T-helper 22 cell (primary cell): ENCODE results near the gene B4GAT1.
A peak's percentile ranks its signal among the peaks of the same experiment; 100 is the strongest.

Source experiments
- DNase-seq: peaks from one replicate; pipeline ENCODE4 v3.0.0-alpha.2; 2020; ENCODE audit warnings: low read depth

Gene B4GAT1

DNA sequence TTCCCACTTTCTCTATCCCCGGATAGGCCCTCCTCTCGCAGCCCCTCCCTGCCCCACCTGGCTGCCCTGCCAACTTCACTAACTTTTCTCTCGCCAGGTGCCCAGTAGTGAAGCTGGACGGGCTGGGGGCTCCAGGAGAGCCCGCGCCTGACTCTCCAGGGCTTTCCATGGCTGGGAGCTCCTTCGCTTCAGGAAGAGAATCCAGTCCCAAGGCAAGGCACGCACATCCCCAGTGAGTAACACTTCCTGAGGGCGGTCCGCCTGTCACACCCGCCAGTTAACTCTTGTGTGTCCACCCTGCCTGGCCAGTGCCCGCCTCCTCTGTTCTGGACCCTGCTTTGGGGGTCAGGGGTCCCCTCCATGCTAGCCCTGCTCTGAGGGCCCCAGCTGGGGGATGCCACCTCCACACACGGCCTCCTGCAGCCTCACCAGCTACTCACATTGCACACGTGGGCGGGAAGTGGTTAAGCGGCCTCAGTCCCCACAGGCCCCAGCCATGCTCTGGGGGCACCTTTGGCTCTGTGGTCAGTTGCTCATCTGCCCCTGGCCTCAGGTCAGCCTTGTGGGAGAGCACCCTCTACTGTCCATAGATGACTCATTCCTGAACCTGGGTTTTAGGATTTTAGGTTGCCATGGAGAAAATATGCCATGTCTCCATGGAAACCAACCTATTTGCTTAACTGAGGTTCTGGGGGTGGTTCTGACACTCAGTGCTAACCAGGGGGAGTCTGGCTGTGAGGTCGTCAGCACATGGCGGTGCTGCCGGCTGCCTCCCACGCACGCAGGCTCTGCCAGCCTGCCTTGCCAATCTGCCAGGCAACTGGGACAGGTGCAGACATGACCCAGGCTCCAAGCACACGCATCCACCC is 11.0 kb downstream of the B4GAT1 start, which contains the start of gene RIN1:
RIN1 (minus strand) TSS at position 201 of the 869 bp plus-strand sequence; CDS start at position 169, 32 bp downstream.
- DNase-seq: no peak

DNA sequence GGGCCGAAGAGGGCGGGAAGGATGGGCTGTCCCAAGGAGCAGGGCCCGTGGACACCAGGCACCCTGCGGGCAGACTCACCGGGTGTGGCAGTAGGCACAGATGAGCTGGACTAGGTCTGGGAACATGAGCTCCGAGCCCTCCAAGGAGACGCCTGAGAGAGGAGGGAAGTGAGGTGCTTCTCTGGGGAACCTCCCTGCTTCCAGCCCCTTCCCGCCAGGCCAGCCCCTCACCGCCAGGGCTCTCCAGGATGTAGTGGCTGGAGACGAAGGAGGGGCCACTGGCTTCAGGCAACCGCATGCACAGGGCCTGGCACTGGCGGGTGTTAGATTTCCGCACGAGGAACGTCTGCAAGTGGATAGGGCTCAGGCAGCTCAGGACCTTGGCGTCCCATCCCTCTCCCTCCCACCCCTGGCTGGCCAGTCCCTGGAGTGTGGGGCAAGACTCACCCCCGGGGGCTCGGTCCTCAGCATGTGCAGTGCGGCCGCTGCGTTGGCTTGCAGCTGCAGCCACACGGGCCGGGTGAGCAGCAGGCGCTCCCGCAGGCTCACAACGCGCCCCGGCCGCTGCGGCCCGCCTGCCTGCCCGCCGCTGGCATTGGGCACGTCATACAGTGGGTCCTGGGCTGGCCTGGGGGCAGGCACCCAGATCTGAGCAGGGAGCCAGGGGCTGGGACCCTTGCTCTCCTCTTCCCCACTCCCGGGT is 11.7 kb downstream of the B4GAT1 start:
- no peak for DNase-seq

DNA sequence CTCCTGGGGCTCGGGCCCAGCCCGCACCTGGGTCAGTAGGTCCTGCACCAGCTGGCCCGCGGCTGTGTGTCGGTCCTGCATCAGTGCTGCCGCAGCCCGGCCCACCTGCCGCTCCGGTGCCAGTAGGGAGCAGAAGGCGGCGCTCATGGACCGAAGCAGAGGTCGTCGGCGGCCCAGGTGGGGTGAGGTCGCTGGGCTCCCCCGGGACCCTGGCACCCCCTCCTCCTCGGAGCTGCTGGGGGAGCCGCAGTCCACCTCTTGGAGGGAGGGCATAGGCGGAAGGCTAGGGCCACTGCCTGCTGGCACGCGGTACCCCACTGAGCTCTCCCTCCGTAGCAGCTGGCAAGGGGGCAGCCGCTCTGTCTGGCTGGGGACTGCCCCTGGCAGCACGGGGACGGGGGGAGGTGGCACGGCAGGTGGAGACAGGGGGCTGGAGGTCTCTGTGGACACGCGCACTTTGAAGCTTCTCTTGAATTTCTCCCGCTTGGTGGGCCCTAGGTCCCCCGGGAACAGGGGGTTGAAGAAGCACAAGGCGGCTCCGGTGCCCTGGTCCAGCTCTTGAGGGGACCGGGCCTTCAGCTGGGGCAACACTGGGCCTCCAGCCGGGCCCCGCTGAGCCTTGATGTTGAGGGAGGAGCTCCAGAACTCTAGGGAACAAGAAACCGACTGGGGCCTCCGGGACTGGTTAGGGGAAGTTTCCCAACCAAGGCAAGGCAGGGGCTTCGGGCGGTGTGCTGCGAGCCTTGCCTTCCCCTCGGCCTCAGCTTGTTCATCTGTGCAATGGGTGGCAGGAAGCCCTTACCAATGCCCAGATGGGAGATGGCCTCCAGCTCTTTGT is 12.6 kb downstream of the B4GAT1 start:
- no peak for DNase-seq

DNA sequence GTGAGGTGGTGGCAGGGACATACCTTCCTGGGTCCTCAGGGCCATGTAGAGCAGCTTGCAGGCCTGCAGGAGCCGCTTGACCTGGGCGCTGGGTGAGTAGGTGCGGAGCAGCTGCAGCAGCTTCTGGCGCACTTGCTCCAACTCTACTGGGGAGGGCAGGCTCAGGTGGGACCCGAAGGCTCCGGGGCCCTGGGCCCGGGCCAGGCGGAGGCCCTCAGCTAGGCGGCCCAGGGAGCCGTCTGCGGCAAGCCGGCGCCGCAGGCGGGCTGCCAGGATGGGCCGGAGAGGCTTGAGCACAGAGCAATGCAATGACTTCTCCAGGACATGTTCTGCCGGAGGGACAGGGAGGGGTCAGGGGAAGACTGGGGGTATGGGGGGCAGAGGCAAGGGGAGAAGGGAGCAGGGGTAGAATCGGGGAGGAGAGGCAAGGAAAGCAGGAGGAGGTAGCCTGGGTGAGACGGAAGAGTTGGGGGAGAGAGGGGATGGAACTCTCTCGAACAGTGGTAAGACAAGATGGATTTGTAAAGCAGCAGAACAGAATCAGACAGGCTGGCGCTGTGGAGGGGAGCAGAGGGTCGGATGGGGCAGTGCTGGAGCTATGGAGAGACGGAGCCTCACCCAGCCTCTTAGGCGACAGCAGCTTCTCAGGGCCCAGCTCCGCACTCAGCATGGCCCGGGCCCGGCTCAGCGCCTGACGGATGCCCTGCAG is 13.4 kb downstream of the B4GAT1 start:
- no peak for DNase-seq

DNA sequence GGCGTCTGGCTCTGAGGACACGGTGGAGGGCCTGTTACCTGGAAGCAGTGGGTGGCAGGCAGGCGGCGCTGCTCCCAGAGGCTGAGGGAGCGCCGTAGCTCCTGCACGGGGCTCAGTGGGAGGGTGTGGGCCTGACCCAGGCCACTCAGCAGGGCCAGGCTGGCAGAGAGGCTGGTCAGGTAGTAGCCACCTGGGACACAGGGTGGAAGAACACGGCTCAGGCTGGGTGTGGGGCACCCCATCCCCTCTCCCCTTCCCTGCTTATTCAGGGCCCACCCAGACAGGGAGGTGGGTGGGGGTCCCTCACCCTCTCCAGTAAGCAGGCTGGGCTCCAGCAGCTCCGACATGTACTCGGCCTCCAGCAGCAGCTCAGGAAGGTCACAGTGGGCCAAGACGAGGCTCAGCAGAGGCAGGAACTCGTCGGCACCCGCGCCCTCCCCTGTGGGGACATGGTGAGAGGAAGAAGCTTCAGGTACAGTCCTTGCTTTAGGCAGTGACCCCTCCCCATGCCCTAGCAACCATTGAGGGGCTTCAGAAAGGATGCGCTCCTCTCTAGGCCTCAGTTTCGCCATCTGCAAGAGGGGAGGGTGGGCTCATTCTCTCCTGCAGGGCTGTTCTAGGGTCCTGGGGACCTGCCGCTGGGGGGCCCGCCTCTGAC is 14.1 kb downstream of the B4GAT1 start:
- no peak for DNase-seq

DNA sequence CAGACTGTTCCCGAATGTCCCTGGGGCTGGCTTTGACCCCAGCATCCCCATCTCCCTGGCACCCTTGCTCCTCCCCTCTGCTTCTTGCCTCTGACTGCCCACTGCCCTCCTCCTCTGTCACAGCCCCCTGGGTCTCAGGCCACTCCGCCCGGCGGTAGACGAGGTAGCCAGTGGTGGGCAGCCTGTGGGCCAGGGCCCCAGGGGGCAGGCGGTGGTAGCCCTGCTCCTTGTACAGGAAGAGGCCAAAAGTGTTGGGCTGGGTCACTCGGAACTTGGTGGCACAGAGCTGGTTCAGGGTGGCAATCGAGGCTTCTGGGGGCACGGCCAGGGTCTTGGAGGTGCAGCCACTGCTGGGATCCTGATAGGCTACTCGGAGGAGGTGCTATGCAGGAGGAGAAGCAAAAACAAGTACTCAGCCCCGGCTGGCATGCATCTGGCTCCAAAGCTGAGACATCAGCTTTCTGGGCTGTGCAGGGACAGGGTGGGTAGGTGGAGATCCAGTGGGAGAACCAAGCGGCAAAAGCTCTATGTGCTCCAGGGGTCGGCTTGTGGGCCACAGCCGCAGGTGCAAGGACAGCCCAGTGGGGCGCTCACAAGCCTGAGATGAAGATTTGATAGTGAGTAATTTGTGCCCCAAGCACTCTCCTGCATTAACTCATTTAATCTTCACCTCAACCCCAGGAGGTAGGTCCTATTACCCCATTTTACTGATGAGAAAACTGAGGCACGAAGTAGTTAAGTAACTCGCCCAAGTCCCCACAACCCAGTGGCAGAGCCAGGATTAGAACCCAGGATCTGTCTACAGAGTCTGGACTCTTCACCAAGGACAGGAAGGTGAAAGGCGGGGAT is 14.8 kb downstream of the B4GAT1 start:
- no peak for DNase-seq

DNA sequence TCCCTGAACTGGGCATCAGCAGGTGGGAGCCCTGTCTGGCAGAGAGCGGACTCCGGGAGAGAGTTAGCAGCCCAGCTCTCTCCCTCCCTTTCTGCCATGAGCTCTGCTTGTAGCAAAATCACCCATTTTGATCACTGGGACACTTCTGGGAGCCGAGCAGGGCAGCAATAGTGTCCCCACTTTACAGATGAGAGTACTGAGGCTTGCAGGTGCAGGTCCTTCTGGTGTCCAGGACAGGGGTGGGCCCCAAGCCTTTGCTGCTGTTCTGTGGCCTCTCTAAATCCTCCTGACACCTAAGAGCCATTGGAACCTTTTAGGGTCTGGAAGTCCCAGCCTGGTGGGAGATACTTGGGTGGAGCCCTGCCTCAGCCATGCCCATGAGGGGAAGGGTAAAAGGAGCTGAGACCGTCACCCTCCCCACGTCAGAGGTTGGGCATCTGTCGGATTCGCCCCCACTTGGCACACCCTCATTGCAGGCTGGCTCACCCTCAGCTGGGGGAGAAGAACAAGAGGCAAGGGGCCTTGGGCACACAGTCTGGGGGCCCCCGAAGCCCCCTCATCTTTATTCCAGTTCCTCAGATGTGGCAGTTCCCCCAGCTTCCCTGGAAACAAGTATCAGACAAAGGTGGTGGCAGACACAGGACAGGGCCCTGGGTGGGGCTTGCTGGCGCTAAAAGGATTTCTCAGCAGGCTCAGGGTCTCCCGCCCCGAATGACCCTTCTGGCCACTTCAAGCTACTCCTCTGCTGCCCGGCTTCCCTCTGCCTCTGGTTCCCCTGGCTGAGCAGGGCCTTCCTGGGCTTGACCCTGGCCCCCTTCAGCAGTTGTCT is 15.7 kb downstream of the B4GAT1 start:
- no peak for DNase-seq

GRCh38 chr11:66330931-66331330 is 16.5 kb downstream of the B4GAT1 start:
- no peak for DNase-seq

DNA sequence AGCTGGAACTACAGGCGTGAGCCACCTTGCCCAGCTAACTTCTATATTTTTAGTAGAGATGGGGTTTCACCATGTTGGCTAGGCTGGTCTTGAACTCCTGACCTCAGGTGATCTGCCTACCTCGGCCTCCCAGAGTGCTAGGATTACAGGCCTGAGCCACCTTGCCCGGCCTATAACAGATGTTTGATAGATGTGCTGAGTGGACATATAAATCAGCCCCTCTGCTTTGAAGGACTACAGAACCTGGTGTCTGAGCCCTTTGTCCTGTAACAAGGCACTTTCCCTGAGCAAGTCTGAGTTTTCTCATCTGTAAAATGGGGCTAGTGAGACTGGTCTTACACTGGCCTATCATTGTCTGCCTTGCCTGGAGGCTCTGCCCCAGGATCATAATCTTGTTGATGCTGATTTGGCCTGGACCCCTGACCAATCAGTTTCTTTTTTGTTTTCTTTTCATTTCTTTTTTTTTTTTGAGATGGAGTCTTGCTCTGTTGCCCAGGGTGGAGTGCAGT is 18.2 kb downstream of the B4GAT1 start:
- DNase-seq: no peak

DNA sequence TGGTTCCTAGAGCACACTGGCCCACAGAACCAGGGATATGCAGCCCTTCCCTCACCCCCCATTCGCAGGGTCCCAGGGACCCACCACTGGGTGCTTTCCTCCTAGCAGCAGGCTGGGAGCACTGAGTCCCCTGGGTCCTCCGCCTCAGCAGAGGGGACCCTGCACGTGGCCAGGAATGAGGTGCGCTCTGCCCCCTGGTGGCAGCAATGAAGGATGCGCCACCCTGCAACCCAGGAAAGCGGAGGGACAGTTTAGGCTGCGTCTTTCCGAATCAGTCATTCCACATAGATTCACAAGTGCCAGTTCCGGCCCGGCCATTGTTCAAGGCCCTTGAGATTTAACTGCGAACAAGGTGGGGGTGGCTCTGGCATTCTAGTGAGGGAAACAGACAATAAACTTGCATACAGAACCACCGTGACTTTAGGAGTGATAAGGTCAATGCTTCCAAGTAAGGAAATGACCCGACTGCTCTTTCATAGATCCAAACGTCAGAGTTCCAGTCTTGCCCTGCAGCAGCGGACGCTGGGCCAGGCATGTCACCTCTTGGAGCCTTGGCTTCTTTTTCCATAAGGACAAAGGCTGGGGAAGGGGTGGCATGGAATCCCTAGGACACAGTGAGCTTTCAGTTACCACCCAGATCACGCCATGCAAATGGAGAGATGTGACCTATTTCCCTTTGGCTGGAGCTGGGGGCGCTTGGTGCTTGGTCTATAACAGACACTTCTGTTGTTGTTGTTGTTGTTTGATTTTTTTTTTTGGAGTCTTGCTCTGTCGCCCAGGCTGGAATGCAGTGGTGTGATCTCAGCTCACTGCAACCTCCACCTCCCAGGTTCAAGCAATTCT is 18.9 kb downstream of the B4GAT1 start:
- peak; percentile 47 for DNase-seq

DNA sequence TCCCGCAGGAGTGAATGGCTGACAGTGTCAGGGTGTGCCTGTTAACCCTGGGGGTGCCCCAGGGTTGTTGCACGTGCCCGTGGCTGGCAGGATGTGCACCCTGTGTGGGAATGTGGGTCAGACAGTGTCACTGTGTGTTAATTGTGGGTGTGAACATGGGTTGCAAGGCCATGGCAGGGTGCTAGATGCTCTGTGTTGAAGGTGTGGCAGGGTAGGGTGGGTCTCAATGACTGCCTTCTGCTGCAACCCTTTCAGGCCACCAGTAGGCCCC is 19.5 kb downstream of the B4GAT1 start:
- DNase-seq: no peak

- DNase-seq: no peak
Measured at GRCh38 chr11:66327171-66328030, 20.0 kb downstream of the B4GAT1 start.

DNA sequence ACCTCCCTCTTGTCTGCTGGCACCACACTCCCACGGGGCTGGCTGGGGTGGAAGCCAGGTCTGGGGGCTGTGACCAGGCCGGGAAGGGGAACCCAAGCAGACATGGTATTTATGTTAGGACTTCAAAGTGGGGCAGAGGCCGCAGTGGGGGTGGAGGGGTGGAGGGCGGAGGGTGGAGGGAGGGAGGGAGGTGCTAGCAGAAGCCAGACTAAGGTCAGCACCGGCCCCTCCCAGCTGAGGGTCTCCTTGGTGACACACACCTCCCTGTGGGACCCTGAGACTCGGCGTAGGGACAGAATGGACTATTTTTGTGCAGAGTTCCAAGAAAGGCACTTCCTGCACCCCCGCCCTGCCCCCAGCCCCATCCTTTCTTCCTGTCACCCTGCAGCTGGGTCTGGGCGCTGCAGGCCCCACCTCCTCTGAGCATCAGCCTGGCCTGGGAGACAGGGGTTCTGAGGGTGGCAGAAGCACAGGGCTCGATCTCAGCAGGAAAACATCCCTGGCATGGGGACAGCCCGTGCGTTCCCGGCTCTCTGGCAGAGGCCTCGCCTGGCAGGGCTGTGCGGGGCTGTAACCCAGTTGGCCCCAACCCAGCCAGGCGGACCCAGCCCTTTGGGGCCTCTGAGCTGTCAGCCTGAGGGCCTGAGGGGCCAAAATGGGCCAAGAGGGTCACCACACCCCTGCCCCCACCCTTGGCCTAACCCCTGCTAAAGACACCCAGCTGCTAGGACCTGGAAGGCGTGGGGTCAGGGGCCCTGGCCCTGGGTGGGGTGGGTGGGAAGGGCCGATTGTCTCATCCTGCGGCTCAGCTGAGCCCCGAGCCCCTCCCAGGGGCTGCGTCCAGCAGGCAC is 20.9 kb downstream of the B4GAT1 start:
- DNase-seq: no peak

- no peak for DNase-seq
Measured at GRCh38 chr11:66325263-66325671, 22.2 kb downstream of the B4GAT1 start.

DNA sequence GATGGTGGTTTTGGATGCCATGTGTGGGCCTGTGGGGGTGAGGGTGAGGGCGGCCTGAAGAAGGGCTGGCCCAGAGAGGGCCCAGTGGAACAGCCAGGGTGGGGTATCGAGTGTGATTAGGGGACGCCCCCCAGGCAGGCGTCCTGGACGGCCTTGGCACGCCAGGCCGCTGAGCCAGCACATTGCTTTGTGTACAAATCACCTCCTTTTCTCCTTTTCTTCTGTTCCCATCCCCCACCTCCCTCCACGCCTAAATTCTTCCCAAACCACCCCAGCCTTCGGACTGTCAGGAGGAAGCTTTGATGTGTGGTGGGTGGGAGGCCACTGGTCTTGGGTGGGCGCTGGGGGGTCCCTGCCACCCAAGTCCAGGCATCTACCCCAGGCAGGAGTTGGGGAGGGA is 22.8 kb downstream of the B4GAT1 start:
- DNase-seq: no peak

GRCh38 chr11:66323684-66324083 is 23.7 kb downstream of the B4GAT1 start:
- no peak for DNase-seq
